ENCODE data around the gene TMED10. TPM values are rescaled to one million over a fixed set of nuclear protein-coding genes. Genes with fewer than 3 reads are reported as not detected.

Gene TMED10
- 100 to 1,000 TPM; 223 to 411 (median 317) TPM for total RNA-seq
- long read RNA-seq, donor 1, full-length matches to known transcripts, result 148 of 158 reads
- long read RNA-seq, donor 1, partial matches to known transcripts, result 0 of 158 reads
- long read RNA-seq, donor 1, other reads (novel, unspliced or antisense), result 10 of 158 reads
- long read RNA-seq, donor 2, full-length matches to known transcripts, result 209 of 228 reads
- long read RNA-seq, donor 2, partial matches to known transcripts, result 0 of 228 reads
- long read RNA-seq, donor 2, other reads (novel, unspliced or antisense), result 19 of 228 reads

DNA sequence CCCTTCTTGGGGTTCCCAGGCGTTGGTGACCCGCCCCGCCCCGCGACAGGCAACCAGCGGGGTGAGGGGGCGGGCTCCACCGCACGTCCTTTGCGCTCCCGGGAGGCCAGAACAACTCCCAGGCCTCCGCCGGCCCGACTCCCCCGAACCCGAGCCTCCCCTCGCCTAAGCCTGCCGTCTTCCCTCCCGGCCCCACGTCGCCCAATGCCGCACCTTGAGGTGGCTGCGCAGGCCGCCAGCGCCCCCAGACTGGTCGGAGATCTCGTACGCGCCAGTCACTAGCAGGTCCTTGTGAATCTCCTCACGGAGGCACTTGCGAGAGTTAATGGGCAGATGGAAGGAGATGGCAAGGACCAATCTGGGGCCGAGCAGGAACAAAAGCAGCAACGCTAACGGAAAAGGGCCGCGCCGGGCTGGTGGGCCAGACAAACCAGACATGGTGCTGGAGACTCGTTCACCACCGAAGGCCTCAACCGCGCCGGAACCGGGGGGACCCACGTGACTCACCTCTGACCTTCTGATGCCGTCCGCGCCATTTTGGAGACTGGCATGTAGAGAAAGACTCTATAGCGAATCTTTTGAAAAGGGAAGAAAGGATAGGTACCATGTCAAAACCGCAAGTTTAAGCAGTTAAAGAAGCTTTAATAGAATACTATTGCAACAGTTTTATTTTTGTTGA lies at the start of gene TMED10:
TMED10 (minus strand) TSS at position 471 of the 679 bp plus-strand sequence; CDS start at position 438, 33 bp downstream.
- peaks cover 26% of the 10 kb centered on the region for H3K4me1 ChIP-seq (ENCODE audit: low read depth)
- no peaks in the 10 kb centered on the region for H3K36me3 ChIP-seq (ENCODE audit: low read depth)
- peak within 1 kb of the TSS; percentile 84 for H3K4me3 ChIP-seq
- intact Hi-C loops (cut with DNase I, micrococcal nuclease), result no loop called here
- DNase-seq (peak; percentile 91 to 93 (median 93)), ATAC-seq (peak; percentile 90)
- H3K9me3 ChIP-seq, result no peaks in the 10 kb centered on the region
- TF ChIP-seq CTCF (IDR thresholded peaks at IDR 0.05), result no peak

- ATAC-seq (no peak), DNase-seq (no peak)
- TF ChIP-seq CTCF (IDR thresholded peaks at IDR 0.05), result no peak
These were observed 48.1 kb upstream of the TMED10 start for GRCh38 chr14:75224561-75224960.

GRCh38 chr14:75223664-75224154 lies 47.3 kb upstream of the TMED10 start:
- ATAC-seq (peak; percentile 50), DNase-seq (peak in 1 of 3 donors; percentile 53)
- no peak for TF ChIP-seq CTCF (IDR thresholded peaks at IDR 0.05)

More at GRCh38 chr14:75224561-75224960, 48.1 kb upstream of the TMED10 start:
- Histone ChIP-seq H3K36me3 (ENCODE audit: low read depth) (no peaks in the 10 kb centered on the region), H3K9me3 (no peaks in the 10 kb centered on the region), H3K4me3 (no peak overlapping the region), H3K4me1 (ENCODE audit: low read depth) (peaks cover 4% of the 10 kb centered on the region)
- intact Hi-C loops (cut with DNase I, micrococcal nuclease), result no loop called here

DNA sequence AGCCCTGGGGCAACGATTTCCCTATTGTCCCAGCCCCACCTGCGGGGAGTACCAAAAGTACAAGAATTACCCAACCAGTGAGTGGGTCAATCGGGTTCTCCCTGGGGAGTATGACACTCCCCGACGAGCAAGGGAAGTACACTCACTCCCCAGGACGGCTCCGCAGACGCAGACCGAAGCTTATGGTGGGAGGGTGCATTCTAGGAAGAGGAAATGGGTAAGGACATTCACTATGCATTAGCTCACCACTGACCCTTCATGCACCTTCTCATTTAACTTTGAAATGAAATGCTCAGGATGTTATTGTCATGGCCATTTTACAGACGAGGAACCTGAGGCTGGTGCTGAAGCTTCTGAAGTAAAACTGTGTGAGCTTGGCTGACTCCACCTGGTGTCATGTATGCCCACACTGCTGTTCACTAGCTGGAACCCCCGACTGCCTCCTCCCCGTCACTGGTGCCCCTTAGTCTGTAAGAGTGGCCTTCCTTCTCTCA lies 45.8 kb upstream of the TMED10 start:
- DNase-seq (no peak), ATAC-seq (peak; percentile 31)
- H3K4me1 ChIP-seq (ENCODE audit: low read depth), result peaks cover 4% of the 10 kb centered on the region
- no peak overlapping the region for H3K4me3 ChIP-seq
- H3K9me3 ChIP-seq, result no peaks in the 10 kb centered on the region
- H3K36me3 ChIP-seq (ENCODE audit: low read depth), result no peaks in the 10 kb centered on the region
- intact Hi-C loops (cut with DNase I, micrococcal nuclease), result no loop called here
- no peak for TF ChIP-seq CTCF (IDR thresholded peaks at IDR 0.05)

More at GRCh38 chr14:75223664-75224154, 47.3 kb upstream of the TMED10 start:
- peaks cover 4% of the 10 kb centered on the region for H3K4me1 ChIP-seq (ENCODE audit: low read depth)
- no peaks in the 10 kb centered on the region for H3K36me3 ChIP-seq (ENCODE audit: low read depth)
- no peak overlapping the region for H3K4me3 ChIP-seq
- intact Hi-C loops (cut with DNase I, micrococcal nuclease), result no loop called here
- no peaks in the 10 kb centered on the region for H3K9me3 ChIP-seq

- DNase-seq (no peak), ATAC-seq (no peak)
- no peak for TF ChIP-seq CTCF (IDR thresholded peaks at IDR 0.05)
These were observed 45.4 kb upstream of the TMED10 start for GRCh38 chr14:75221797-75222196.

More at GRCh38 chr14:75221797-75222196, 45.4 kb upstream of the TMED10 start:
- Histone ChIP-seq H3K9me3 (no peaks in the 10 kb centered on the region), H3K4me1 (ENCODE audit: low read depth) (peaks cover 4% of the 10 kb centered on the region), H3K36me3 (ENCODE audit: low read depth) (no peaks in the 10 kb centered on the region), H3K4me3 (no peak overlapping the region)
- intact Hi-C loops (cut with DNase I, micrococcal nuclease), result no loop called here
